Measurements from ENCODE around the gene METAP1.
A peak's percentile ranks its signal among the peaks of the same experiment; 100 is the strongest.

Gene METAP1

DNA sequence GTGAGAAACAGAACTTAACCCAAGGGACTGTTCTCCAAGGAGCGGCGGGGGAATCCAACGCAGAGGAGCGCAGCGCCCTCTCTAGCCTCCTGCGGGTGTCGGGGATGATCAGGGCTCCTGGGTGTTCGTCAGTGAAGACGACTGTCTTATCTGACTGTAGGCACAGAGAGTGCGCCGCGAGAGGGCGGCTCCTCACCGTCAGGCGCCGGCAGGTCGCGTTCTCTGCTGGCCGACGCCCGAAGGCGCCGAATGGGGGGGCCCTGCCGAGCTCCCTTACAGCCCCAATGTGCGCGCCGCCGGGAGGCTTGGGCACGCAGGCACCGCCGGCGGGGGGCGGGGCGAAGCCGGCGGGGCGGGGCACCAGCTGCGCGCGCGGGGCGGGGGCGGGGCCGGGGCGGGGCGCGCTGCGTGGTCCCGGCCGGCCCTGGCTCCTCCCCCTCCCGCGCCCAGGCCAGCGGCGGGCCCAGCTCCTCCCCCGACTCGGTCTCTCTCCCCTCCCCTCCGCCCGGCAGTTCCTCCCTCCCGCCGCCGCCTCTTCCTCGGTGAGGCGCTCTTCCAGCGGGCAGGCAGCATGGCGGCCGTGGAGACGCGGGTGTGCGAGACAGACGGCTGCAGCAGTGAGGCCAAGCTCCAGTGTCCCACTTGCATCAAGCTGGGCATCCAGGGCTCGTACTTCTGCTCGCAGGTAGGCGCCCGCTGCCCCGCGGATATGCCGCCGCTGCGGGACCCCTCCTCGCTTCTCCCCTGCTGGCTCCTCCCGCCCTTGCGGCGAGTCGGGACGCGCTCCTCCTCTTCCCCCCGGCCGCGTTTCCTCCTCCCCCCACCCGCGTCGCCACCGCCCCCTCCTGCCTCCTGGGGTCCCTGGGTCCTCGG is at the start of gene METAP1:
Gene METAP1, plus strand, starts transcription at position 539 of the 873 bp plus-strand sequence. Its CDS starts 33 bp downstream, at position 572.
- H3K4me3 ChIP-seq (replicated peaks; ENCODE audit: low read depth, low read length): peak within 1 kb of the TSS; percentile 86
- peak; percentile 81 for DNase-seq (ENCODE audit: extremely low read depth, low read depth)
- TF ChIP-seq, protein P1, sequence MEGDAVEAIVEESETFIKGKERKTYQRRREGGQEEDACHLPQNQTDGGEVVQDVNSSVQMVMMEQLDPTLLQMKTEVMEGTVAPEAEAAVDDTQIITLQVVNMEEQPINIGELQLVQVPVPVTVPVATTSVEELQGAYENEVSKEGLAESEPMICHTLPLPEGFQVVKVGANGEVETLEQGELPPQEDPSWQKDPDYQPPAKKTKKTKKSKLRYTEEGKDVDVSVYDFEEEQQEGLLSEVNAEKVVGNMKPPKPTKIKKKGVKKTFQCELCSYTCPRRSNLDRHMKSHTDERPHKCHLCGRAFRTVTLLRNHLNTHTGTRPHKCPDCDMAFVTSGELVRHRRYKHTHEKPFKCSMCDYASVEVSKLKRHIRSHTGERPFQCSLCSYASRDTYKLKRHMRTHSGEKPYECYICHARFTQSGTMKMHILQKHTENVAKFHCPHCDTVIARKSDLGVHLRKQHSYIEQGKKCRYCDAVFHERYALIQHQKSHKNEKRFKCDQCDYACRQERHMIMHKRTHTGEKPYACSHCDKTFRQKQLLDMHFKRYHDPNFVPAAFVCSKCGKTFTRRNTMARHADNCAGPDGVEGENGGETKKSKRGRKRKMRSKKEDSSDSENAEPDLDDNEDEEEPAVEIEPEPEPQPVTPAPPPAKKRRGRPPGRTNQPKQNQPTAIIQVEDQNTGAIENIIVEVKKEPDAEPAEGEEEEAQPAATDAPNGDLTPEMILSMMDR (IDR thresholded peaks at IDR 0.05; ENCODE audit: low read depth, low read length, missing control alignments): peak; percentile 59

DNA sequence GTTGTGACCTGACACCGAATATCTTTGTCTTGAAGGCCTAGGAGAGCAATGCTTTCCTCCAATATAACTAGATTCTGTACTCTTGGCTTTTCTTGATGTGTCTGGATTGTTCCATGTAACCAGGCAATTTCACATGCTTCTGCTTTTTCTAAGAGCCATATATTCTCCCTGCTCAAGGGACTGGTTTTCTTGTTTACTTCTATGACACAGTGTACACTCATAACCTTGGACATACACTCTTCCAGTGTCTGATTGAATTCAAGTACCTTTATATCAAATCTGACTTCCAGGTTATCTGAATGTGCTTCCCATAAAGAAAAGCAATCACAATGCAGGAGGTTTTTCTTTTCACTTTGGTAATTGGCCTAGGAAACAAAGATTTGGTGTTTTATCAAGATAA is 49.2 kb upstream of the METAP1 start:
- DNase-seq (ENCODE audit: extremely low read depth, low read depth): no peak
- TF ChIP-seq, protein P1 (IDR thresholded peaks at IDR 0.05; ENCODE audit: low read depth, low read length, missing control alignments): no peak
- H3K4me3 ChIP-seq (replicated peaks; ENCODE audit: low read depth, low read length): no peak overlapping the region

DNA sequence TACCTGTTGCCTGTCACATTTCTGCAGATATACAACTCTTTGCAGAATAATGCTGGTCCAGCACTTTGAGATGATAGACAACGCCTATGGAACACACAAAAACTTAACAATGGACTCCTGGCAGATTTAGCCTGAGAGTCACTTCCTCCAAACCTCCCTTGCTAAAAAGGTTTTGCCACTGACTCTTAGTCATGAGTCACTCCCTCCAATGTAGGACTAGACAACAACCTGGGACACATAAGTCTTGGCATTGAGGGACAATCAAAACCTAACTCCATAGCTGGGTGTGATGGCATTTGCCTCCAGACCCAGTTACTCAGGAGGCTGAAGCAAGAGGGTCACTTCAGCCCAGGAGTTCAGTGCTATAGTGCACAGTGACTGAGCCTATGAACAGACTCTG is 44.6 kb upstream of the METAP1 start:
- TF ChIP-seq, protein P1 (IDR thresholded peaks at IDR 0.05; ENCODE audit: low read depth, low read length, missing control alignments): no peak
- DNase-seq (ENCODE audit: extremely low read depth, low read depth): no peak
- H3K4me3 ChIP-seq (replicated peaks; ENCODE audit: low read depth, low read length): no peak overlapping the region

DNA sequence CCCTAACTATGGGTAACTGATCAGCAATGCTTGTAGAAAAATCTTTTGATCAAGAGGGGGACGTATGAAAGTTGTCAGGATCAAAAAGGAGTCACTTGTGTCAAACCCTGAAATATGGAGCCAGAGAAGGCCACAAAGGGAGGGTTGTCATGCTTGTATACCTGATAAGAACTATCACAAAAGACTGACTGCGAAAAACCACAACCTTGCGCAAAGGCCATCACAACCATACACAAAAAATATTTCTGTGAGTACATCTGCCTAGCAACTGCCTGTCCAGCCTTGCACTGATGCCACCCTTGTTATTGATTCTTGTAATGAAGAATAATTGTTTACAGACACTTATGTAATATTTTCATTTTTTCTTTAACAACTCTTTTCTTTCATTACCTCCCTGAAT is 43.8 kb upstream of the METAP1 start:
- DNase-seq (ENCODE audit: extremely low read depth, low read depth): no peak
- no peak overlapping the region for H3K4me3 ChIP-seq (replicated peaks; ENCODE audit: low read depth, low read length)
- TF ChIP-seq, protein P1 (IDR thresholded peaks at IDR 0.05; ENCODE audit: low read depth, low read length, missing control alignments): no peak

DNA sequence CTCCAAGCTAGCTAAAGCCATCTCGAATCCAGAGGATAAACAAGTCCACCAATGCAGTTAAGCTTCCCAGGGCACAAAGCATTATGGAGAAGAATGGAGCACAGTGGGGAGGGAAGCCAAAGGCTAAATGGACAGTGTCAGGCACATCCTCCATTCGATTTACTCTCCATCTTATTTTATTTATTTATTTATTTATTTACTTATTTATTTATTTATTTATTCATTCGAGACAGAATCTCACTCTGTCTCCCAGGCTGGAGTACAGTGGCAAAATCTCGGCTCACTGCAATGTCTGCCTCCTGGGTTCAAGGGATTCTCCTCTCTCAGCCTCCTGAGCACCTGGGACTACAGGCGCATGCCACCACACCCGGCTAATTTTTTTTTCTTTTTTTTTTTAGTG is 40.3 kb upstream of the METAP1 start:
- DNase-seq (ENCODE audit: extremely low read depth, low read depth): no peak
- TF ChIP-seq, protein P1 (IDR thresholded peaks at IDR 0.05; ENCODE audit: low read depth, low read length, missing control alignments): no peak
- no peak overlapping the region for H3K4me3 ChIP-seq (replicated peaks; ENCODE audit: low read depth, low read length)

DNA sequence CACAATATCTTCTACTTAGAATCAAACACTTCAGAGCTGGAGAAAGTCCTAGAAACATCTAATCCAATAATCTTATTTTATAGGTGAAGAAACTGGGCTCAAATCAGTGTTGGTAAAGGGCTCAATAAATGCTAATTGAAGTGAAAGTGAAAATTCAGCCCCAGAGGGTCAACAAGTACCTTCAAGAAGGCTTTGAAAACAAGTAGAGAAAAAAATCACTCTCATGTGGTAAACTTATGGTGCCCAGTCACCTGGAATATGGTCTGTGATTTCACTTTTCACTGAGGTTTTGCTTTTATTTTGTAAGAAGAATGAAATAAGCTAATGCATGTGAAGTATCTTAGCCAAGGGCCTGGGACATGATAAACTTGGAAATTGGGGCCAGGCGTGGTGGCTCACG is 37.5 kb upstream of the METAP1 start:
- DNase-seq (ENCODE audit: extremely low read depth, low read depth): no peak
- TF ChIP-seq, protein P1 (IDR thresholded peaks at IDR 0.05; ENCODE audit: low read depth, low read length, missing control alignments): no peak

More for the DNA sequence above, 37.5 kb upstream of the METAP1 start:
- H3K4me3 ChIP-seq (replicated peaks; ENCODE audit: low read depth, low read length): no peak overlapping the region
